ENCODE measurements around the gene ACTL8. TPM values are rescaled to one million over a fixed set of nuclear protein-coding genes. Genes with fewer than 3 reads are reported as not detected.

ACTL8 gene
- total RNA-seq, 1 donor from 2014 or later: not detected

DNA sequence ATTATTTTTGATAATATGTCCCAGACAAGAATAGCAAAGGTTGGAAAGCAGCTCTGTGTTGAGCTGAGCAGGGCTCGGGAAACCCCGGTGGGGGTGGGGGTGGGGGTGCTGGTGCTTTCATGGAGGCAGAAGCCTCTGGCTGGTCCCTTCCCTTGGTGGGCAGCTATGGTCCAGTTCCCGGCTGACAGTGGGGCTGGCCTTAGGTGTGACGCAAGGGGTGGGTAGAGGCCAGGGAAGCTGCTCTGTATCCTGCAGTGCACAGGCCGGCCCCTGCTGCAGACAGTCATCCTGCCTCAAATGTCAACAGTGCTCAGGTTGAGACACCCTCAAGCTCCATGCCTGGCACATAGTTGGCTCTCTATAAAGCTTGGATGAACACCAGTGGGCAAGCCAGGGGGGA, 8.9 kb downstream of the ACTL8 start:
- Histone ChIP-seq H3K27me3 (ENCODE audit: control insufficient read depth, insufficient read depth, low read length) (no peaks in the 10 kb centered on the region), H3K36me3 (ENCODE audit: control insufficient read depth, insufficient read depth, low read length) (no peaks in the 10 kb centered on the region), H3K4me3 (ENCODE audit: low read depth, low read length) (no peak overlapping the region)
- DNase-seq (ENCODE audit: low read depth): no peak
- no peak for FAIRE-seq
- TF ChIP-seq, protein P1, sequence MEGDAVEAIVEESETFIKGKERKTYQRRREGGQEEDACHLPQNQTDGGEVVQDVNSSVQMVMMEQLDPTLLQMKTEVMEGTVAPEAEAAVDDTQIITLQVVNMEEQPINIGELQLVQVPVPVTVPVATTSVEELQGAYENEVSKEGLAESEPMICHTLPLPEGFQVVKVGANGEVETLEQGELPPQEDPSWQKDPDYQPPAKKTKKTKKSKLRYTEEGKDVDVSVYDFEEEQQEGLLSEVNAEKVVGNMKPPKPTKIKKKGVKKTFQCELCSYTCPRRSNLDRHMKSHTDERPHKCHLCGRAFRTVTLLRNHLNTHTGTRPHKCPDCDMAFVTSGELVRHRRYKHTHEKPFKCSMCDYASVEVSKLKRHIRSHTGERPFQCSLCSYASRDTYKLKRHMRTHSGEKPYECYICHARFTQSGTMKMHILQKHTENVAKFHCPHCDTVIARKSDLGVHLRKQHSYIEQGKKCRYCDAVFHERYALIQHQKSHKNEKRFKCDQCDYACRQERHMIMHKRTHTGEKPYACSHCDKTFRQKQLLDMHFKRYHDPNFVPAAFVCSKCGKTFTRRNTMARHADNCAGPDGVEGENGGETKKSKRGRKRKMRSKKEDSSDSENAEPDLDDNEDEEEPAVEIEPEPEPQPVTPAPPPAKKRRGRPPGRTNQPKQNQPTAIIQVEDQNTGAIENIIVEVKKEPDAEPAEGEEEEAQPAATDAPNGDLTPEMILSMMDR (IDR thresholded peaks at IDR 0.05; ENCODE audit: insufficient read depth, low read length, severe bottlenecking): no peak

DNA sequence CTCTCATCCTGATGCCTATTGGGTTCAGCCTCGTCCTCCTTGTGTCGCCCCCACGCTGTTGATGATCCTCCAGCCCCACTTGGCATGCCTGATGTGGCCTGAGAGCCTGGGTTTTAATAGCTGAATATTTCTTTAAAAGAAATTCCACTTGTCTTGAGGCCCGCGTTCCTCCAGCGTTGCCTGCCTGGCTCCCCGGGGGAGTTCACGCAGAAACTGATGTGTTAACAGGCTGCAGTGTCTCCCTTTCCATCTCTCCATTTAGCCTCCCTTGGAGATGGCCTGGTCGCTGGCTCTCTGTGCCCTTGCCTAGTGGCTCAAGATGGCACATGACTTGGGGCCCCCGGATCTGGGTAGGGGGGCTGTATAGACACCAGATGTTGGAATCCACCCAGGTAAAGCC, 9.5 kb downstream of the ACTL8 start:
- TF ChIP-seq, protein P1 (IDR thresholded peaks at IDR 0.05; ENCODE audit: insufficient read depth, low read length, severe bottlenecking): no peak

DNA sequence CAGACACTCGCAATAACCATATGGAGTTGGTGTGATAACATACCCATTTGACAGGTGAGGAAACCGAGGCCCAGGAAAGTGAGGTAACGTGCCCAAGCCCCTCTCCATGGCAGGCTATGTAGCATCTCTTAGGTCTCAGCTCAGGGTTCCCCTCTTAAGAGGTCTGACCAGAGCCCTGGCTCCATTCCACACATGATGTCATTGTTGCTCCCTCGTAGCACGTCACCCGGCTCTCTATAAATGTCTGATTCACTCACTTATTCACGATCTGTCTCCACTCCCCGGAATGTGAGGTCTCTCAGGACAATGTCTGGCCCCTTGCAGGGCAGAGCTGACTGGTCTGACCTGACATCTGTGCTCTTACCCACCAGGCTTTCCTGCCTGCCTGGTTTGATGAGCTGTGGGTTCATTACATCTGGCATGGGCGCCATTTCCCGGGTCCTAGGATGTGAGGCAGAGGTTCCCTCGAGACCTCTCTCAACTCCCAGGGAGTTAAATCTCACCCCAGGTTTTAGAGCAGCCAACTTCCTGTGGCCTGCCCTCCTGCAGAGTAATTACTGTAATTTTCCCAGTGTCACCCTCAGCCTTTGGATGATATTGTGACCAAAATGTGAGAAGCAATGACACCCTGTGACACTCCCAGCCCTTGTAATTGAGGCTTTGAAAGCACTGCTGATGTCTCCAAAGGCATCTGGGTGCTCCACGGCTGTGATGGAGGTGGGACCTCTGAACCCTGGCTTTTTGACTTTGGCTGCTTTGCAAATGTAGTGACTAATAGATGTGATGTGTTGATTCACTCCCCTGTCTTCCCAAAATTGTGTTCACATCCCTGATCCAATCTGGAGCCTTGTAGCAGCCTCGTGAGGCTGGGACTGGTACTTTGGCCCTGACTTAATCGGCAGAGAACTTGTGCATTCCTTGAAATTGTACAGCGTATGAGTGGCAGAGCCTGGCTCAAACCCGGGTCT, 10.6 kb downstream of the ACTL8 start:
- no peak overlapping the region for H3K4me3 ChIP-seq (ENCODE audit: low read depth, low read length)
- FAIRE-seq (no peak), DNase-seq (ENCODE audit: low read depth) (peak; percentile 35)
- no peaks in the 10 kb centered on the region for H3K27me3 ChIP-seq (ENCODE audit: control insufficient read depth, insufficient read depth, low read length)
- TF ChIP-seq, protein P1 (IDR thresholded peaks at IDR 0.05; ENCODE audit: insufficient read depth, low read length, severe bottlenecking): no peak
- no peaks in the 10 kb centered on the region for H3K36me3 ChIP-seq (ENCODE audit: control insufficient read depth, insufficient read depth, low read length)

More for the DNA sequence above, 9.5 kb downstream of the ACTL8 start:
- Histone ChIP-seq H3K4me3 (ENCODE audit: low read depth, low read length) (no peak overlapping the region), H3K36me3 (ENCODE audit: control insufficient read depth, insufficient read depth, low read length) (no peaks in the 10 kb centered on the region), H3K27me3 (ENCODE audit: control insufficient read depth, insufficient read depth, low read length) (no peaks in the 10 kb centered on the region)
- FAIRE-seq: no peak
- DNase-seq (ENCODE audit: low read depth): no peak

DNA sequence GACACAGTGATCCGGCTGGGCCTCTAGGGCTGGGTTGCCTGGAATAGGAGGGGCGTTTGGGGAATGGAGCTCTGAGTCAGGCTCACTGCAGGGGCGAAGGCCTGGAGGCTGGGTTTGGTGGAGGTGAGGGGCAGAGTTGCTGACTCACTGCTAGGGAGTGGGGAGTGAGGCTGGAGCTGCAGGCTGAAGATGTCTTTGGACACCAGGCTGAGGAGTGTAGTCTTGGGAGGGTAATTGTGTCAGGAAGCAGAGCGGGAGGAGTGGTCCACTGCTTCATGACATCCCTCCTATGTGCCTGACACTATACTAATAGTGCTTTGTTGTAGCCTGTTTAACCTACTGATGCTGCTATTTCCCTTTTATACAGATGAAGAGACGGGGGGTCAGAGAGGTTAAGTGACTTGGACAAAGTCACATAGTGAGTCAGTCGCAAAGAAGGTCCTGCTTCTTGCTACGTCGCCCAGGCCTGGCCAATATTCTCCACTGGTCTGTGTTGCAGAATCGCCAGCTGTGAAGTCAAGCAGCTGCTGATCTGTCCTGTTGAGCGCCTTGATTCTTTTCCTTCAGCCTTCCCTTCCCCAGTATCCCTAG, 13.6 kb downstream of the ACTL8 start:
- Histone ChIP-seq H3K4me3 (ENCODE audit: low read depth, low read length) (no peak overlapping the region), H3K27me3 (ENCODE audit: control insufficient read depth, insufficient read depth, low read length) (no peaks in the 10 kb centered on the region), H3K36me3 (ENCODE audit: control insufficient read depth, insufficient read depth, low read length) (no peaks in the 10 kb centered on the region)
- TF ChIP-seq, protein P1 (IDR thresholded peaks at IDR 0.05; ENCODE audit: insufficient read depth, low read length, severe bottlenecking): no peak
- FAIRE-seq (no peak), DNase-seq (ENCODE audit: low read depth) (peak; percentile 12)

DNA sequence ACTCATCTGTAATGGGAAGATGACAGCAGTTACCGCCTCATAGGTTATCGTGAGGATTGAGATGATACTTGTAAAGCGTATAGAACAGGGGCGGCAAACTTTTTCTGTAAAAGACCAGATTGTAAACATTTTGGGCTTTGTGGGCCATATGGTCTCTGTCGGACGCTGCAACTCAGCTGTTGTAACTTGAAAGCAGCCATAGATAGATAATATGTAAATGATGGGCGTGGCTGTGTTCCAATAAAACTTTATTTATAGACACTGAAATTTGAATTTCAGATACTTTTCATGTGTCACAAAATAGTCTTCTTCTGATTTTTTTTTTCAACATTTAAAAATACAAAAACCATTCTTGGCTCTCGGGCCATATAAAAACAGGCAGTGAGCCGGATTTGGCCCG, 15.8 kb downstream of the ACTL8 start:
- TF ChIP-seq, protein P1 (IDR thresholded peaks at IDR 0.05; ENCODE audit: insufficient read depth, low read length, severe bottlenecking): no peak
- DNase-seq (ENCODE audit: low read depth) (no peak), FAIRE-seq (no peak)
- Histone ChIP-seq H3K36me3 (ENCODE audit: control insufficient read depth, insufficient read depth, low read length) (no peaks in the 10 kb centered on the region), H3K27me3 (ENCODE audit: control insufficient read depth, insufficient read depth, low read length) (no peaks in the 10 kb centered on the region), H3K4me3 (ENCODE audit: low read depth, low read length) (no peak overlapping the region)

Data from bronchial epithelial cell (primary cell).